CD4-positive, alpha-beta T cell treated with Interferon gamma for 1 hour (primary cell): ENCODE measurements around the gene ESPN.

ENCODE experiments used
- DNase-seq: peaks from one replicate; pipeline ENCODE4 v3.0.0-alpha.2; 2020

The ESPN gene

DNA sequence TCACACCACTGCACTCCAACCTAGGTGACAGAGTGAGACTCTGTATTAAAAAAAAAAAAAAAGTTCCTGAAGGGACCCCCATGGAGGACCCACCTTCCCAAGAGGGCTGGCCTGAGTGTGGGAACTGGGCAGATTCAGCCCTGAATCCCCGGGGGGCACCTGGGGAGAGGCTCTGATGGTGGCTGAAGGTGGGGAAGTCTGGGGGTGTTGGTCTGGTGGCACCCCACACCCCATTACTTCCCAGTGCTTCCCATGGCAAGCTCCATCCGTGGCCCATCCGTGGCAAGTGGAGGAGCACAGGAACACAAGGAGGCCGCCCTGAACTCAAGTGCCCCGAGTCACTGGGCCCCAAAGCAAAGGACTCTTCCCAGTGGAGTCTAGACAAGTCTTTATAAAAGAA lies 42.2 kb downstream of the ESPN start:
- DNase-seq: no peak

DNA sequence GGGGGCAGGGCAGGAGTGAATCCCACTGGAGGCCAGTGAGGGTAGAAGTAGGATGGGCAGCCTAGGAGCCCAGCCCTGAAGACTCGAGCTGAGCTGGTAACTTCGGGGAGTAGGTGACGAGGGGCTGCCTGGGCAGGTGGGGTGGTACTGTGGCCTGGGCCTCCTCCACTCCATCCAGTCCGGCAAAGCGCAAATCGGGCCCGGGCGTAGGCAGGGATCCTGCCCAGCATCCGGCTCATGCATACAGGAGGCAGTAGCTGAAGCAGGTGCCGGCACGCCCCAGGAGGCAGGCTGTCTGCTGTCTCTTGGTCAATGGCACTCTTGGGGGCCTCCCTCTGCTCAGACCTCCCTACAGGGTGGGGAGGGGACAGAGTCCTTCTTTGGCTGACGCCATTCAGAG lies 42.6 kb downstream of the ESPN start:
- DNase-seq: no peak

DNA sequence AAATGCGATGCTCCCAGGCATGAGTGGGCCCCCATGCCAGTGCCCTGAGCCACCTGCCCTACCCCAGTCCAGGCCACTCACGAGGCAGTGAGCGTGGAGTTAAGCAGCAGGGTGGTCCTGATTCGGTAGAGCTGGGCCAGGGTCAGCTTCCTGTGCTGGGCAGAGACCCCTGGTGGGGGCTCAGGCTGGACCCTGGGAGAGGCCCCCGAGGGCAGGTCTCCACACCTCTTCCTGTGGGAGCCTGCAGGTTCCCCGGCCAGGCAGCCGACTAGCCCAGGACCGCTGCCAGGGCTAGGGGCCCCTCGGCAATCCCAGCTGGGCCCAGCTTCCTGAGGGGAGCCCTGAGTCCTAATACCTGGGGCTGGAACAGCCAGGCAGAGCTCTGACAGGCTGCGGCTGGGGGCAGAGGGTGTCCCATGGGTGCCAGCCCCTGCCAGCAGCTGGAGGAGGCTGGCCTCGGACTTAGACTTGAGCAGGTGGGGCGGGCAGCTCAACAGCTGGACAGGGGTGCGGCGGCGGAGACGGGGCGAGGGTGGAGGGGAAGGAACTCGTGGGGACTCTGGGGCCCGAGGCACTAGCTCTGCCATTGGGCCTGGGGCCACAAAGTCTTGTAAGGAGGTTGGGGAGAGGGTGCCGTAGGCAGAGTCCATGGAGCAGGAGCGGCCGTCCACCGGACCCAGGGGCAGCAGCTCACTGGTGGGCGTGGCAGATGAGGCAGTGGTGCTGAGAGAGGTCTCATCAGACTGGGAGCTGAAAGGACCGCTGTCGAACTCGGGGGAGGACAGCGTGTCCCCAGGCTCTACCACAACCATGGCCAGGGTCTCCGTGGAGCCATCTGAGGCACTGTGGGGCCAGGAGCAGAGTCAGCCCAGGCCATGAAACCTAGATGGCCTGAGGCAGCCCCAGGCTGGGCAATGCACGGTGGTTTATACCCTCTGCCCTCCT lies 43.4 kb downstream of the ESPN start:
- DNase-seq: no peak

DNA sequence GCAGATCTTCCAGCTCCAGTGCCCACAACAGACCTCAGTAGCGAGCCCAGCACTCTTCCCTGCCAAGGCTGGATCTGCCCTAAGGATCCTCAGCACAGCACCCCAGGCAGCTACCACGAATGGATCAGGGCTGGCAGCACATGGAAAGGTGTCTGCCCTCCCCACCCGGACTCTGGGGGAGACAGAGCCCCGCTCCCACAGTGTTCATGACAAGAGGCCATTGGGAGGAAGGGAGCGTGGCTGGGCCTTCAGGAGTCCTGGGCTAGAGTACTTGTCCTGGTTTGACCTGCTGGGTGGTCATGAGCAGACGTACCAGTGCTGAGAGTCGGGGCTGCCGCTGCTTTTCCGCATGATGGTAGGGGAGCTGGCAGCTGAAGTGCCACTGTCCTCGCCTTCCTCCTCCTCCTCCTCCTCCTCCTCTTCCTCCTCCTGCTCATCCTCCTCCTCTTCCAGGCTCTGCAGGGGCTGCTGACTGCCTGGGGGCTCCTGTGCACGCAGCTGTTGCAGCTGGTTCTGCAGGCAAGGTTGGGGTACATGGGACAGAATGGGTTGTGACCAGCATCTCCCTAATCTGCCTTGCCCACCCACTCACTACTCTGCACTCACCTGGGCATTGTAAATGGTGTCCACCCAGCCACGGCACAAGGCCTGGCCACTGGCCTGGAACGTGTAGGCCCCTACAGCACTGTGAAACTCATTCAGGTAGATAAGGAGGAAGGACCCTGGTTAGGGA lies 44.3 kb downstream of the ESPN start:
- DNase-seq: no peak

DNA sequence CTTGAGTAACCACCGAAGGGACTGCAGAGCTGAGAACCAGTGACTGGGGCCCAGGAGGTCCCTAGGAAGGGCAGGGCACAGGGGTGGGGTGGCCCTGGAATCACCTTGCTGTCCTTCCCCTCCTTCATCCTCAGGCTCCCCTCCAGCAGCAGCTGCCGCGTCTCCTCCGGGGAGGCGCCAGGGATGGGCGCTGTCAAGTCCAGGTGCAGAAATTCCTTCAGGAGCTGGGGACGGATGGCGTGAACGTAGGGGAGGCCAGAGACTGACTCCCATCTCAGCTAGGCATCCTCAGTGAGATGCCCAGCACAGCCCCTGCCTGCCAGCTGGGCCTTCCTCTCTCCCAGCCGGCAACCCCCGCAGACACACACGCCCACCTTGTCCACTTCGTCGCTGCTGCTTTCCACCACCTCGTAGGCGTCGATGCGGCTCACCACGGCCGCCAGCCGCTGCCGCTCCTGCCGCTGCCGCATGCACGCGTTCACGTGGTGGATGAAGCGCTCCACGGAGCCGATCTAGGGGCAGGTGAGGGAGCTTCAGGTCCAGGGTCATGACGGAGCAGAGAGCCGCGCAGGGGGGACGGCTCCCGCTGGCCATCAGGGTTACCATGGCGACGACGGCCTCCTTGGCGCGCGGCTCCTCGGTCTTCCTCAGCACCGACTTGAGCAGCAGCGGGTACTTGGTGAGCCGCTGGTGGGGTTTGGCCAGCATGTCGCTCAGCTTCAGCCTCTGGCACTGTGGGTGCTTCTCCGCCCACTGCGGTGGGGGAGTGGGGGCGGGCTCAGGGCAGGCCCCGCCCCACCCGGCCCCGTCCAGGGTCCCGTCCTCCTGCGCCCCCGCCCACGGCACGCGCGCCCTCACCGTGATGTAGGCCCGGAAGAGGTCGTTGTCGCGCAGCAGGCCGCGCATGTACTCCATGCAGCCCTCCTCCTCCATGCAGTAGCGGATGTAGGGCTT lies 45.8 kb downstream of the ESPN start:
- DNase-seq: no peak

DNA sequence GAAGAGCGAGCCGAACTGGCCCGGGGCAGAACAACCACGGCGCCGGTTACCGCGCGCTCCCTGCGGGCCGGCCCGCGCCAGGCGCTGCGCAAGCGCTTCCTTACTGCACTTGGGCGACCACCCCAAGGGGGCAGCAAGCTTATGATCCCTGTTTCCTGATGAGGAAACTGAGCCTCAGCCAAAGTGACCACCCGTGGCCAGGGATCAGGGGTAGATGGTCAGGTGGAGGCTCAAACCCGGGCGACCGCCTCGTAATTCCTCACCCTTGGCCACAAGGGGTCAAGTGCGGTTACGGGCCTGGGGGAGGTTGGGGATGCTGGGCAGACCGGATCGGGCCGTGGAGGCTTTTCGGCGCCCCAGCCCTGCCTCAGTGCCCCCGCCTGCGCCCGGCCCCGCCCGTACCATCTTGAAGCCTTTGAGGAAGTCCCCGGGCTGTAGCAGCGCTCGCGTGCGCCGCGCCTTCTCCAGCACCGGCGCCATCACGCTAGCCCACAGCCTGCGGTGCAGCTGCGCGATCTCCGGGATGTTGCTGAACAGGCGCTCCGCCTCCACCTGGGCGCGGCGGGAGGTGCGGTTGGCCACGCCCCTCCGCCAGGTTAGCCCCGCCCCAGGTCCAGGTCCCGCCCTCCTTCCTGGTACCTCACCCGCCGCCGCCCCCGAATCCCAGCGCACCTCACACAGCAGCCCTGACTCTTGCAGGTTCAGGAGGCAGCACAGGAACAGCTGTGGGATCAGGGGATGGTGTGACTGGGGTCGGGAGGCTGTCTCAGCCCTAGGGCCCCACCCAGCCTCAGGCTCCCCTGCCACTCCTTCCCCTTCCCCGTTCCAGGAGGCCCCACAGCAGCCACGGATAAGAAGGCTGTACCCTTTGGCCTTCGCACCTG lies 46.8 kb downstream of the ESPN start:
- no peak for DNase-seq

DNA sequence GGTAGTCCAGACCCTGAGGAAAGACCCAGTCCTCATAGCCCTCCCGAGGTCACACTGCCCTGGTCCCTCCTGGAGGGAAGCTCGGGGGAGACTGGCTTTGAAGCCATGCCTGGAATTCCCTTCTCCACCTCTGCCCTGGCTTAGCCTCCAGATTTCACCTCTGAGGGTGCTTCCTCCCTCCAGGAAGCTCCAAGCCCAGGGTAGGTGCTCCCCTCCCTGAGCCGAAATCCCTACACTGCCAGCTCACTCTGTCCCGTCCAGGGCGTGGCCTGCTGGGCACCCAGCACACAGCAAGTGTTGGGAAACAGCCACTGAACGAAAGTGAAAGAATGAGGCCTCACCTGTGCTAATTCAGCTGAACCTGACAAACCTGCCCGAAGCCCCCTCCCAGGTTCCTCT lies 47.4 kb downstream of the ESPN start:
- no peak for DNase-seq

DNA sequence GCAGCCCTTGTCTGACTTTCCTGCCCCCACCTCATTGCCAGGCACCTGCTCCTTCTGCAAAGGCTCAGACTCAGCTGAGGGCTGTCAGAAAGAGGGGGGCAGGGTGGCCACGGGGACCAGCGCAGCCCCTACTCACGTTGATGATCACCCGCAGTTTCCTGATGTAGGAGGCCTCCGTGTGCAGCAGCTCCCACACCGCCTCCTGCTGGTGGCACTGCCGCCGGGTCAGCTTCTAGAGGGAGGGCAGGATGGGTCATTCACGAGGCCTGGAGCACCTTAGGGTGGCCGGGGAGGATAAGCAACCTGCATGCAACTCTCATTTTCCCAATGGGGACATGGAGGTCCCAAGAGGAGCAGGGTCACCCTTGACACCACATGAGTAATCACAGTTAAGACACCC lies 47.8 kb downstream of the ESPN start:
- DNase-seq: no peak

DNA sequence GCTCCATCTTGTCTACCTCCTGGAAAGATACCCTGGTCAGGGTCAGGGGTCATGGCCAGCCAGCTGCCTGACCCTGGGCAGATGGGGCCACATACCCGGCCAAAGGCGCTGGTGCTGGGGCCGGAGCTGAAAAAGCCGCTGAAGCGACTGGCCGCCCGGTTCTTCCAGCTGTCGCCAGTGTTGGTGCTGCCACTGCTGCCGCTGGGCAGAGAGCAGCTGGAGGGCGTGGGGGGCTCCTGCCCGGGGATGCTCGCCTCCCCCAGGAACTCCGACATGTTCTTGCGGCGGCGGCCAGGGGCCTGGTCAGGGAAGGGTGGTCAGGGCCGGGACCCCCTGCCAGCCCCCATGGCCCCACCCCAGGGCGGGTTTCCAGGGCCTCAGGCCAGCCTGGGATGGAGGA lies 48.6 kb downstream of the ESPN start:
- no peak for DNase-seq

DNA sequence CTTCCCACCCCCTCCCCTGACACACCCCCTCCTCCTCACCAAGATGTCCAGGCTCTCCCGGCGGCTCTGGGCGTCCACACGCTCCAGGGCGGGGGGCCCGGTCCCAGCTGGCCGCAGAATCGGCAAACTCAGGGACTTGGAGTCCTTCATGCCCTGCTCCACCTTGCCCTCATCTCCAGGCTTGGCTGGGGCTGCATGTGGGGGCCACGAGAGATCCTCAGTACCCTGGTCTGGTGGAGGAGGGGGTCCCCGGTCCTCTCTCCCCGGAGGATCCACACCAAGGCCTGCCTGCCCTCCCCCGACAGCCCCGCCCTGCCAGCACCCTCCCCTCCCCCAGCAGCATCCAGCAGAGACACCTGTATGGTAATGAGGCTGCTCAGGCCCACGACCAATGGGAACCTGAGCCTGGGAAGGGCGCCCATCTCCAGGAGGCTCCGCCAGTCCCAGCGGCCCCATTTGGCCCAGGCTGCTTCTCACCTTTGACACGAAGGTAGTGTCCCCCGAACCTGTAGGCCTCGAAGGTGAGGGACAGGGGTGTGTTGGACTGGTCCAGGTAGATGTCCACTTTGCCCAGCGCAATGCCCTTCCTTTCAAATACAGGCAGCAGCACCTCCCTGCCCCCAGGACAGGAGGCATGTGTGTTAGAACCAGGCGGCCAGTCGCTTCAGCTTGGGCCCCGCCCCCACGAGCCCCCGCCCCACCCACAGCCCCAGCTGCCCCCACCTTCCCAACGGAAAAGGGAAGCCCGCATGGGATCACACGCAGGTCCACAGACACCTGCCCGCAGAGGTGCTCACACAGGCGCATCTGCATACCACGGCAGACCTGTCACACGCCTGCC lies 49.6 kb downstream of the ESPN start:
- DNase-seq: no peak

DNA sequence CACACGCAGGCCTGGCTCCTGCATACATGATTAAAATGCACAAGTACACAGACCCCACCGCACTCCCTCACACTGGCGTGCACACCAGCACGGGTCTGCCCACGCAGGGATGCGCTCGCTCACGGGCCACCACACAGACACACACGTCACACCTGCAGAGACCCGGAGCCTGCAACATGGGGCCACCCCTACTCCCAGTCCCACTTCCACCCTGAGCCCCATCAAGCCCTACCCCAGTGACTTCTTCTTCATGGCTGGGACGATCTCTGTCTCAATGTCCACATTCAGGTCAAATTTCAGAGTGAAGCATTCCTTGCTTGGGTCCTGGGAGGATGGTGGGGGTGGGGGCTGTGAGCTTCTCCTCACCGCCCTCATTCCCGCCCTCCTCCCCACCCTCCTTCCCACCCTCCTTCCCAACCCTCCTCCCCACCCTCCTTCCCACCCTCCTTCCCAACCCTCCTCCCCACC lies 50.3 kb downstream of the ESPN start:
- DNase-seq: no peak

DNA sequence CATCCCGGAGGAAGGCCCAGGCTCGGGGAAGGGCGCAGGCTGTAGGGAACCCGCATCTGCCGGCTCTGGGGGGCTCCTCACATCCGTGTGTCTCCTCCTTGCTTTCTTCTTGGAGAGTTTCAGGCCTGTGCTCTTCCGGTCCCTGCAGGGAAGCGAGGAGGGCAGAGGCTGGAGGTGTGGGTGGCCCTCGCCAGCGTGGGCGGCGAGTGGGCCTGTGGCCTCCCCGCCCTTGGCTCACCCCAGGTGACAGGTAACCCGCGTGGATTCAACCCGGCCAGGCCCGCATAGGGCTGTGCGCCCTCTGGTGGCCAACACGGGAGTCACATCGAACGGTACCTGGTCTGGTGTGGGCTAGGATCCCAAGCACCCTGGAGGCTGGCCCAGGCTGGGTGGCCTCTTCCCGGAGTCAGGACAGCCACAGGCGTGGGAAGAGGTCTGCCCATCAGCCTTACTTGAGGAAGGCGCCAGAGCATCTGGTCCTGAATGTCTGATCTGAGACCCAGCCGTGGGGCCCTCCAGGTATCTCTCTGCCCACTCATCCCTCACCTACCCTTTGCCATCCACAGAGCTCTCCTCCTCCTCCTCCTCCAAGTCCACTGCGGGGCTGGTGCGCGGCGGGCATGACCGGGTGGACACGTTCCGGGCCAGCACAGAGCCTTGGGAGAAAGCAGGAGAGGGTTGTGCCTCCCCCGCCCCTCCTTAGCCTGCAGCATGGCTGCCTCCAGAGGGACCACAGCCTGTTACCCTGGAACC lies 51.0 kb downstream of the ESPN start:
- DNase-seq: peak; percentile 69

DNA sequence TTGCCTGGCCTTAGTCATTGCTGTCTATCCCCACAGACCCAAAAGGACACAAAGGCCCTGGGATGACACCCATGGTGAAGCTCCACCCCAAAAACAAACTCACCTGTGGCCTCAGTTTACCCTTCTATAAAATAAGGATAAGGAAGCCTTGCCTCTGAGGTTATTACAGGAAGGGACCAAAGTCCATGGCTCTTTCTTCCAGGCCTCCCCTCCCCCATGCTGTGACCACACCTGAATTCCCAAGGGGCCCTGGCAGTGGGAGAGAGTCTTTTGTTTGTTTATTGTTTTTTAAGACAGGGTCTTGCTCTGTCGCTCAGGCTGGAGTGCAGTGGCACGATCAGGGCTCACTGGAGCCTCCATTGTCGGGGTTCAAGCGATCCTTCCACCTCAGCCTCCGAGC lies 51.9 kb downstream of the ESPN start:
- DNase-seq: no peak

DNA sequence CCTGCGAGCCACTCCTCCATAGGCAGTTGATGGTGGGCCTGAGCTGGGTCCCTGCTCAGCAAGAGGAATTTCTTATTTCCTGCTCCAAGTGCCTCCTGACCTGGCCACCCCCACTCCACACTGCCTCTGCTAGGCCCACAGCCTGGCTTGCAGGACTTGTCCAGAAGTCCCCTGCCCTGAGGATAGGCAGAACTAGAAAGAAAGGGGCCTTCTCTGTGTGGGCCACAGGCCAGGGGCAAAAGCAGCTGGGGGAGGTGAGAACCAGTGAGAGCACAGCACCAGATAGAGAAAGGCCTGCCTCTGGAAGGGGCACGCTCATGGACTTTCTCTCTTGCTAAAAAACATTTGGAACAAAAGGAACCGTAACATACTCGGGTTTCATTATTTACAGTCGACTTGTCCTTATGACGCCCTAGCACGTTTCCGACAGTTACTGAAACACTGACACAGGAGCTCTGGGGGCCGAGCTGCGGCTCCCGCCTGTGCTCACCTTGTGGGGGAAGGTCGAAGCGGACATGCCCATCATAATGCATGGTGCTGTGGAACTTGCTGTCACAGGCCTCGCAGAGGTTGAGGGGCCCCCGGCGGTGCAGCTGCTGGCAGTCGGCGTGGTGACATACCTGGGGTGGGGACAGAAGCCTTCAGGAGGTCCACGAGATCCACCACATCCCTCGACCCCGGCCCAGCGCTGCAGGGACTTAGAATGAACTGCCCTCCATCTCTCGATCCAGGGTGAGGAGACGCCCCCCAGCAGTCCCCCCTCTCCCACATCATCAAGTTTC lies 52.7 kb downstream of the ESPN start:
- DNase-seq: no peak

DNA sequence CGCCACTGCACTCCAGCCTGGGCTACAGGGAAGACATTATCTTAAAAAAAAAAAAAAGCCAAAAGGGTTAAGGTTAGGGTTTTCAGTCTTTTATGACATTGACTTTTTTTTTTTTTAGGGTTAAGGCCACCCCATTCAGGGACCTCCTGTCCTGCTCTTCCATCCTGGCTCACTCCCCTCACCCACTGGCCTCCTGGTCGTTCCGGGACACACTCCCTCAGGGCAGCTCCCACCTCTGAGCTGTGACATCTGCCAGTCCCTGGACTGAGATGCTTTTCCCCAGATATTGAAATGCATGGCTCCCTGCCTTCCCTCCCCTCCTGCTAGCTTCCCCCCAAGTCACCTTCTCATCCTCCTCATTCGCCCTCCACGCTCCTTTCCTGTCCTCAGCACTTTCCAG lies 57.2 kb downstream of the ESPN start:
- DNase-seq: no peak

DNA sequence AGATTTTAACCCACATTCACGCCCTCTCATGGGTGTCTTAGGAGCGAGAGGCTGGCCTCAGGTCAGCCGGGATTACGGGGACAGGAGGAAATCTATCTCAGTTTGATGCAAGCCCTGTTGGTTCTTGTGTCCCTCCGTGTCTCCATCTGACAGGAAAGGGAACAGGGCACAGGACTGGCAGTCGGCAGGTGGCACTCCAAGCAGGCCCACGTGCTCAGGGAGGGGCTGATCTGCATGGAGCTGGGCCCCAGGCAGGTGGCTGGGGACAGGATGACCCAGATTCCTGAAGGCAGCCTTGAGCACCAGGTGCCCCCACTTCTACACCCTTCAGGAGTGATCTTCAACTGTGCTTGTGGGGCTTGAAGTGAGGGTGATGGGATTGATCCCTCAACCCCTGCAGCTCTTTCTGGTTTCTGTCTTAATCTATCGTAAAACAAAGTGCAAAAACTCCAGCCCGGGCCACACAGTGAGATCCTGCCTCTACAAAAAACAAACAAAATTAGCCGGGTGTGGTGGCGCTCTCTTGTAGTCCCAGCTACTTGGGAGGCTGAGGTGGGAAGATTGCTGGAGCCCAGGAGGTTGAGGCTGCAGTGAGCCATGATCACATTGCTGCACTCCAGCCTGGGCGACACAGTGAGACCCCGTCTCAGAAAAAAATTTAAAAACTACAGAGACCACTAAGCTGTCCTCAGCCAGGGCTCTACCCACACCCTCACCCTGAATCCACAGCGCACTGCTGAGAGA lies 58.6 kb downstream of the ESPN start:
- no peak for DNase-seq

DNA sequence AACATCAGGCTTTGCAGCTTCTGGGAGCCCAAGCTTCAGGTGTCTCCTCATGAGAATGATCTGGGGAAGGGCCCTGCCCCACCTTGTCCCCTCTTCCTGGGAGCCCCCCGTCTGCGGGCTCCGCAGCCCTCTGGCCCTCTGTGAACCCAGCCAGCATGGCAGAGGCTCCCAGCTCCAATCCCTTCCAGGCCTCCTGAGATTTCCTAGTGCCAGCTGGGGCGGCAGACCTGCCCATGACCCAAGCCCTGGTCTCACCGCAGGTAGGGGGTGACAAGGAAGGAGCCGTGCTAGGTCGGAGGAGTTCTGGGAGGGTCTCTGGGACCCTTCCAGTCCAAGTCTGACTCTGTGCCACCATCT lies 59.2 kb downstream of the ESPN start:
- no peak for DNase-seq

DNA sequence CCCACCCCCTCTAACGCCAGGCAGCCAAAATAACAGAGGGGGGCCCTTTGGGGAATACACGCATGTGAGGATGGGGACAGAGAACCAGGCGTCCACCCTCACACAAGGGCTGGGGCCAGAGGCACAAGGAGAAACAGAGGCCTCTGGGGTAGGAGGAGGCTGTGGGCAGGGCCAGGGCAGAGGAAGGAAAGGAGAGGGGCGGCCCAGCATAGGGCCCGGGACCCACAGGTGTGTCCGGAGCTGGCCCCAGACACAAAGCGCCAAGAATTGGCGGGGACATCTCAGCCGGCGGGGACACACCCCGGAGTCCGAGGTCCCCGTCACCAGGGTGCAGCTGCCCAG lies 60.2 kb downstream of the ESPN start:
- DNase-seq: no peak
